Measurements from ENCODE around the gene SMARCA4.

DNA sequence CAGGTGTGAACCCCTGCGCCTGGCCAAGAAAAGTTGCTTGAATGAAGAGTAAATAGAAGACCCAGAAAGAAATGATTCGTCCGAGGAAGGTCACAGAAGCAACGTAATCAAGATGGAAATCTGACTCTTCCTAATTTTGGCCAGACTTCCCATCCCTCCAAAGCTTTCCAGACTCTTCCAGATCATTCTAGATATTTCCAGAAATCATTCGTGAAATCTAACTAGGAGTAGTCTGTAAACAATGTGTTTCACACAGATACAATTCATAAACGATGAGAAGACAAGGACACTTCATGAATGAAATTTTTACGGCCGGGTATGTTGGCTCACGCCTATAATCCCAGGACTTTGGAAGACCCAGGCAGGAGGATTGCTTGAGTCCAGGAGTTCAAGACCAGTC is 119.2 kb downstream of the SMARCA4 start:
- TF ChIP-seq, protein P1, sequence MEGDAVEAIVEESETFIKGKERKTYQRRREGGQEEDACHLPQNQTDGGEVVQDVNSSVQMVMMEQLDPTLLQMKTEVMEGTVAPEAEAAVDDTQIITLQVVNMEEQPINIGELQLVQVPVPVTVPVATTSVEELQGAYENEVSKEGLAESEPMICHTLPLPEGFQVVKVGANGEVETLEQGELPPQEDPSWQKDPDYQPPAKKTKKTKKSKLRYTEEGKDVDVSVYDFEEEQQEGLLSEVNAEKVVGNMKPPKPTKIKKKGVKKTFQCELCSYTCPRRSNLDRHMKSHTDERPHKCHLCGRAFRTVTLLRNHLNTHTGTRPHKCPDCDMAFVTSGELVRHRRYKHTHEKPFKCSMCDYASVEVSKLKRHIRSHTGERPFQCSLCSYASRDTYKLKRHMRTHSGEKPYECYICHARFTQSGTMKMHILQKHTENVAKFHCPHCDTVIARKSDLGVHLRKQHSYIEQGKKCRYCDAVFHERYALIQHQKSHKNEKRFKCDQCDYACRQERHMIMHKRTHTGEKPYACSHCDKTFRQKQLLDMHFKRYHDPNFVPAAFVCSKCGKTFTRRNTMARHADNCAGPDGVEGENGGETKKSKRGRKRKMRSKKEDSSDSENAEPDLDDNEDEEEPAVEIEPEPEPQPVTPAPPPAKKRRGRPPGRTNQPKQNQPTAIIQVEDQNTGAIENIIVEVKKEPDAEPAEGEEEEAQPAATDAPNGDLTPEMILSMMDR (IDR thresholded peaks at IDR 0.05), result no peak
- TF ChIP-seq POLR2A (IDR thresholded peaks at IDR 0.05), result no peak
